ENCODE data around the gene OGDHL.

GRCh38 chr10:49736564-49737113 lies 25.5 kb downstream of the OGDHL start:
- TF ChIP-seq CTCF (IDR thresholded peaks at IDR 0.05) (no peak), POLR2A (IDR thresholded peaks at IDR 0.05) (no peak)
